ENCODE data around the gene IQCM. TPM values are rescaled to one million over a fixed set of nuclear protein-coding genes. Genes with fewer than 3 reads are reported as not detected.

Gene IQCM
- total and polyA plus RNA-seq, 11 donors, result not detected

- intact Hi-C loops (cut with DNase I), result no loop called here
These were observed 466.1 kb downstream of the IQCM start for GRCh38 chr4:149349541-149349940.

GRCh38 chr4:149347139-149347538, 468.5 kb downstream of the IQCM start:
- Histone ChIP-seq H3K27ac (no peak overlapping the region), H3K27me3 (no peaks in the 10 kb centered on the region), H3K4me1 (no peaks in the 10 kb centered on the region), H3K36me3 (no peaks in the 10 kb centered on the region), H3K9me3 (no peaks in the 10 kb centered on the region), H3K4me3 (no peak overlapping the region)
- ATAC-seq (no peak), DNase-seq (no peak)
- no peak for TF ChIP-seq CTCF (IDR thresholded peaks at IDR 0.05)
- WGBS, 4 donors, result 85 to 90% (median 87%) methylated on average over 3 of the region's 3 CpGs
- intact Hi-C loops (cut with DNase I), result no loop called here

More at GRCh38 chr4:149349541-149349940, 466.1 kb downstream of the IQCM start:
- H3K4me1 ChIP-seq, result no peaks in the 10 kb centered on the region
- peaks cover 0 to 15% (median 2%) of the 10 kb centered on the region in 12 donors for H3K9me3 ChIP-seq
- H3K4me3 ChIP-seq, result no peak overlapping the region
- no peaks in the 10 kb centered on the region for H3K36me3 ChIP-seq
- TF ChIP-seq CTCF (IDR thresholded peaks at IDR 0.05) (no peak), POLR2A (IDR thresholded peaks at IDR 0.05) (no peak)
- no peak for ATAC-seq
- DNase-seq, result no peak
- H3K27ac ChIP-seq, result no peak overlapping the region
- H3K27me3 ChIP-seq, result no peaks in the 10 kb centered on the region

GRCh38 chr4:149345424-149345823, 470.2 kb downstream of the IQCM start:
- Histone ChIP-seq H3K9me3 (no peaks in the 10 kb centered on the region), H3K4me3 (no peak overlapping the region), H3K27me3 (no peaks in the 10 kb centered on the region), H3K36me3 (no peaks in the 10 kb centered on the region), H3K27ac (no peak overlapping the region), H3K4me1 (no peaks in the 10 kb centered on the region)
- WGBS, 4 donors, result 83 to 94% (median 86%) methylated on average over 1 of the region's 1 CpG
- TF ChIP-seq POLR2A (IDR thresholded peaks at IDR 0.05) (no peak), CTCF (IDR thresholded peaks at IDR 0.05) (no peak)
- DNase-seq (no peak), ATAC-seq (no peak)
- intact Hi-C loops (cut with DNase I), result no loop called here

GRCh38 chr4:149344436-149344835, 471.2 kb downstream of the IQCM start:
- no peak for DNase-seq
- ATAC-seq, result no peak
- 50 to 60% (median 55%) methylated on average over 3 of the region's 3 CpGs for WGBS, 4 donors
- Histone ChIP-seq H3K4me3 (no peak overlapping the region), H3K27ac (no peak overlapping the region), H3K9me3 (peaks cover 0 to 3% (median 0%) of the 10 kb centered on the region in 12 donors), H3K27me3 (no peaks in the 10 kb centered on the region), H3K36me3 (no peaks in the 10 kb centered on the region), H3K4me1 (no peaks in the 10 kb centered on the region)
- intact Hi-C loops (cut with DNase I), result no loop called here
- TF ChIP-seq POLR2A (IDR thresholded peaks at IDR 0.05) (no peak), CTCF (IDR thresholded peaks at IDR 0.05) (no peak)

All from heart left ventricle (tissue), 16 donors.